ENCODE measurements around the gene FAF1. TPM values are rescaled to one million over a fixed set of nuclear protein-coding genes. Genes with fewer than 3 reads are reported as not detected.

The FAF1 gene
- total and polyA plus RNA-seq, 7 donors: 27.5 to 59.3 (median 53.9) TPM

- intact Hi-C loops (cut with DNase I): no loop called here
- H3K36me3 ChIP-seq: no peaks in the 10 kb centered on the region
- H3K27ac ChIP-seq: no peak overlapping the region
- TF ChIP-seq CTCF (IDR thresholded peaks at IDR 0.05): no peak
- no peak for TF ChIP-seq EP300 (IDR thresholded peaks at IDR 0.05)
- no peak for TF ChIP-seq POLR2A (IDR thresholded peaks at IDR 0.05)
- TF ChIP-seq POLR2AphosphoS5 (IDR thresholded peaks at IDR 0.05): no peak
- no peak overlapping the region for H3K4me3 ChIP-seq
- 53 to 63% methylated on average over 2 of the region's 2 CpGs for WGBS, 2 donors
- no peaks in the 10 kb centered on the region for H3K9me3 ChIP-seq
- no peaks in the 10 kb centered on the region for H3K27me3 ChIP-seq
- no peaks in the 10 kb centered on the region for H3K4me1 ChIP-seq
- no peak for DNase-seq
These were observed 349.5 kb downstream of the FAF1 start for GRCh38 chr1:50610563-50610962.

GRCh38 chr1:50609508-50609907, 350.6 kb downstream of the FAF1 start:
- TF ChIP-seq POLR2AphosphoS5 (IDR thresholded peaks at IDR 0.05): no peak
- no peak for TF ChIP-seq CTCF (IDR thresholded peaks at IDR 0.05)
- no peak for TF ChIP-seq EP300 (IDR thresholded peaks at IDR 0.05)
- no peak for TF ChIP-seq POLR2A (IDR thresholded peaks at IDR 0.05)
- Histone ChIP-seq H3K4me3 (no peak overlapping the region), H3K27ac (no peak overlapping the region), H3K4me1 (no peaks in the 10 kb centered on the region), H3K27me3 (no peaks in the 10 kb centered on the region), H3K9me3 (no peaks in the 10 kb centered on the region), H3K36me3 (no peaks in the 10 kb centered on the region)
- intact Hi-C loops (cut with DNase I): no loop called here
- no peak for DNase-seq
- WGBS, 2 donors: 95 to 96% methylated on average over 3 of the region's 3 CpGs

- H3K27me3 ChIP-seq: no peaks in the 10 kb centered on the region
- intact Hi-C loops (cut with DNase I): no loop called here
- H3K36me3 ChIP-seq: no peaks in the 10 kb centered on the region
- no peaks in the 10 kb centered on the region for H3K9me3 ChIP-seq
- H3K4me1 ChIP-seq: no peaks in the 10 kb centered on the region
- no peak overlapping the region for H3K27ac ChIP-seq
- no peak for TF ChIP-seq CTCF (IDR thresholded peaks at IDR 0.05)
- TF ChIP-seq POLR2A (IDR thresholded peaks at IDR 0.05): no peak
- no peak for TF ChIP-seq EP300 (IDR thresholded peaks at IDR 0.05)
- no peak for TF ChIP-seq POLR2AphosphoS5 (IDR thresholded peaks at IDR 0.05)
- 94 to 95% methylated on average over 2 of the region's 2 CpGs for WGBS, 2 donors
- no peak for DNase-seq
- H3K4me3 ChIP-seq: no peak overlapping the region
These were observed 354.7 kb downstream of the FAF1 start for GRCh38 chr1:50605186-50605875.

- Histone ChIP-seq H3K36me3 (no peaks in the 10 kb centered on the region), H3K4me3 (no peak overlapping the region), H3K27me3 (no peaks in the 10 kb centered on the region), H3K9me3 (no peaks in the 10 kb centered on the region), H3K4me1 (no peaks in the 10 kb centered on the region), H3K27ac (no peak overlapping the region)
- 98 to 100% methylated on average over 2 of the region's 2 CpGs for WGBS, 2 donors
- intact Hi-C loops (cut with DNase I): no loop called here
- no peak for TF ChIP-seq POLR2A (IDR thresholded peaks at IDR 0.05)
- TF ChIP-seq EP300 (IDR thresholded peaks at IDR 0.05): no peak
- TF ChIP-seq CTCF (IDR thresholded peaks at IDR 0.05): no peak
- no peak for TF ChIP-seq POLR2AphosphoS5 (IDR thresholded peaks at IDR 0.05)
- no peak for DNase-seq
These were observed 355.5 kb downstream of the FAF1 start for GRCh38 chr1:50604580-50604979.
